HepG2 (cell line): ENCODE data around the gene CUL7. TPM values are rescaled to one million over a fixed set of nuclear protein-coding genes. Genes with fewer than 3 reads are reported as not detected.

Experiments used
- ATAC-seq: fragments of 200-7000 bp; cut with Tn5 transposase; 3 replicates; pipeline ENCODE4 v1.9.1; 2020; ENCODE audit warnings: mild to moderate bottlenecking, moderate library complexity
- BruUV-seq: library from RNA; stranded (reverse); fragments of 400-500 nt; replicated peaks from 2 replicates; lab custom pipeline; 2021; lab: Mats Ljungman, UMichigan
- CTCF ChIA-PET: fragments of 300-600 bp; formaldehyde crosslinking; extraction: SDS; loops from one replicate; lab custom pipeline; 2021; ENCODE audit warnings: low total read pairs, inconsistent platforms, low intra/inter-chr PET ratio; lab: Yijun Ruan, JAX
- POLR2A ChIA-PET: fragments of 350-600 bp; sonication (Branson Sonifier 250); formaldehyde crosslinking; loops from one replicate; lab custom pipeline; 2020; ENCODE audit warnings: antibody characterized with exemption, inconsistent platforms; lab: Yijun Ruan, JAX
- DNase-seq: peaks from one replicate; pipeline ENCODE4 v3.0.0-alpha.2; 2015; ENCODE audit warnings: low spot score
- FAIRE-seq: peaks from 3 replicates; lab custom pipeline; 2011; peaks lifted over from hg19 to GRCh38; lab: Jason Lieb, UNC
- H2AFZ ChIP-seq: one replicate; pipeline ENCODE4 v1.6.1; 2011; ENCODE audit warnings: low read length, inconsistent platforms
- H3K27ac ChIP-seq: fragments of 300-600 bp; 3 replicates; pipeline ENCODE4 v1.8.0; 2011; ENCODE audit warnings: mixed run types, mild to moderate bottlenecking, mixed read lengths, low read length, inconsistent platforms; ENCODE audit not compliant: insufficient read depth; ENCODE audit errors: extremely low read length
- H3K27me3 ChIP-seq, 2 experiments: fragments of 200-600 bp in 1 of 2; 2 replicates in 1 of 2; 3 replicates in 1 of 2; pipeline versions ENCODE4 v1.6.0 to v1.8.0; 2011; ENCODE audit warnings: low read length in 2 of 2, mild to moderate bottlenecking in 2 of 2, moderate library complexity in 2 of 2, inconsistent platforms in 1 of 2; ENCODE audit not compliant: insufficient read depth in 2 of 2, control insufficient read depth in 1 of 2
- H3K36me3 ChIP-seq, 2 experiments: fragments of 200-600 bp in 1 of 2; replicated peaks in 1 of 2; 2 replicates in 1 of 2; 3 replicates in 1 of 2; pipeline versions ENCODE4 v1.5.1 to v1.8.0; 2011; ENCODE audit warnings: low read length in 2 of 2, inconsistent platforms in 1 of 2; ENCODE audit not compliant: insufficient read depth in 2 of 2, control insufficient read depth in 1 of 2
- H3K4me1 ChIP-seq: 2 replicates; pipeline ENCODE4 v1.5.1; 2012; ENCODE audit warnings: low read length, inconsistent platforms; ENCODE audit not compliant: insufficient read depth
- H3K4me2 ChIP-seq: 2 replicates; pipeline ENCODE4 v1.6.0; 2011; ENCODE audit warnings: low read depth, low read length, inconsistent platforms
- H3K4me3 ChIP-seq, 3 experiments: fragments of 200-600 bp in 1 of 3; sonication (generic), shearing (Covaris generic) in 1 of 3; replicated peaks in 1 of 3; 2 replicates each; pipeline ENCODE4 v1.5.1; 2011 to 2016; ENCODE audit warnings: low read length in 3 of 3, inconsistent platforms in 2 of 3, low read depth in 2 of 3, mild to moderate bottlenecking in 2 of 3, control low read depth in 1 of 3, mixed read lengths in 1 of 3; ENCODE audit not compliant: insufficient read depth in 1 of 3
- H3K79me2 ChIP-seq: one replicate; pipeline ENCODE4 v1.6.1; 2011; ENCODE audit warnings: low read length, inconsistent platforms; ENCODE audit not compliant: insufficient read depth
- H3K9ac ChIP-seq: 2 replicates; pipeline ENCODE4 v1.6.0; 2011; ENCODE audit warnings: mild to moderate bottlenecking, low read depth, low read length, inconsistent platforms; ENCODE audit not compliant: insufficient read depth
- H3K9me3 ChIP-seq: 2 replicates; pipeline ENCODE4 v1.5.1; 2012; ENCODE audit warnings: mild to moderate bottlenecking, low read length
- H4K20me1 ChIP-seq: 2 replicates; pipeline ENCODE4 v1.6.0; 2011; ENCODE audit warnings: inconsistent platforms, mild to moderate bottlenecking, low read length, moderate library complexity; ENCODE audit not compliant: insufficient read depth
- CTCF ChIP-seq: sonication (generic); formaldehyde crosslinking; IDR thresholded peaks from 2 replicates; pipeline ENCODE4 v1.5.0; 2020; ENCODE audit warnings: mild to moderate bottlenecking, missing genetic modification reagents, moderate library complexity
- FOXP1 ChIP-seq, 2 experiments: fragments of 450-650 bp in 1 of 2; IDR thresholded peaks; 2 replicates each; pipeline ENCODE4 v1.6.1; 2017 to 2018; ENCODE audit warnings: antibody characterized with exemption in 1 of 2
- WGBS: methylation state at CpG from one replicate; pipeline ENCODE4 v1.1.6; 2017; ENCODE audit warnings: low lambda C conversion rate; 5-methylcytosine and 5-hydroxymethylcytosine counted together
- in situ Hi-C: cut with HindIII; loops from 2 replicates; pipeline ENCODE4 v1.10.0; 2017; ENCODE audit warnings: low pct_unique_long_range_greater_than_20kb; ENCODE audit not compliant: extremely low pct_ligation_motif_present
- intact Hi-C: fragments of 100-400 bp; cut with micrococcal nuclease; formaldehyde crosslinking; loops from one replicate; pipeline ENCODE4 v1.10.0; 2022; ENCODE audit not compliant: unreplicated experiment
- polyA plus RNA-seq, 8 experiments: library from polyadenylated mRNA; depleted of rRNA in 3 of 8; stranded (reverse) in 7 of 8; unstranded in 1 of 8; fragments of >200 nt; fragmentation: Illumina TruSeq in 4 of 8; extraction: Trizol in 4 of 8; gene quantifications; 2 replicates each; pipeline versions ENCODE4 v1.2.1 to v1.2.3, GENCODE V29; 2011 to 2016; ENCODE audit warnings: low read depth in 4 of 8, missing spikeins in 1 of 8, mixed read lengths in 1 of 8; ENCODE audit not compliant: insufficient read depth in 1 of 8
- total RNA-seq, 5 experiments: library from RNA; depleted of rRNA; stranded (reverse); fragments of >200 nt; fragmentation: Illumina TruSeq; extraction: Trizol; gene quantifications; 2 replicates each; pipeline ENCODE4 v1.2.3, GENCODE V29; 2016; ENCODE audit warnings: low read depth in 1 of 5

Gene CUL7
- total and polyA plus RNA-seq, 2 of the 13 experiments (the other 11 are each of a cell fraction or from before 2014, with no cell fraction given), result 32.0 to 60.7 TPM

- H3K36me3 ChIP-seq, result peaks cover 26 to 55% of the 10 kb centered on the region in 2 experiments
- intact Hi-C loops, result no loop called here
These were observed 19.5 kb downstream of the CUL7 start for GRCh38 chr6:43034190-43034525.

More at GRCh38 chr6:43034190-43034525, 19.5 kb downstream of the CUL7 start:
- no TSS peak for BruUV-seq
- no peak overlapping the region for H3K27ac ChIP-seq
- peaks cover 3% of the 10 kb centered on the region; the same call in 1 of the 2 replicates for H4K20me1 ChIP-seq
- WGBS, result 89% methylated on average over 2 of the region's 2 CpGs
- in situ Hi-C loops, result no loop called here
- ATAC-seq (no peak), DNase-seq (no peak), FAIRE-seq (no peak)
- no peaks in the 10 kb centered on the region for H3K9me3 ChIP-seq
- H3K4me2 ChIP-seq, result no peak overlapping the region
- H3K4me1 ChIP-seq, result peaks cover 12% of the 10 kb centered on the region
- TF ChIP-seq CTCF (CRISPR knock-in tag), result 0 out of 2 replicates have a peak, but pooled peaks have one; percentile 20
- no peak for TF ChIP-seq FOXP1 (IDR thresholded peaks at IDR 0.05)
- no peak for TF ChIP-seq FOXP1 (CRISPR knock-in tag; IDR thresholded peaks at IDR 0.05)
- H3K27me3 ChIP-seq, result no peaks in the 10 kb centered on the region
- H3K4me3 ChIP-seq, result no peak overlapping the region
- no peaks in the 10 kb centered on the region for H3K79me2 ChIP-seq
- H3K9ac ChIP-seq, result no peak overlapping the region
- ChIA-PET CTCF (no interaction called here), POLR2A (interaction anchor here (1.0 to 5.2 kb wide), 5 partner anchors 9 to 50 kb away, joined by 3 to 41 read pairs (median 13); partner anchors contain the start of genes KLC4, KLHDC3, MEA1 and MRPL2)
- H2AFZ ChIP-seq, result no peak overlapping the region
